ENCODE data around the gene C17orf107.

The C17orf107 gene

DNA sequence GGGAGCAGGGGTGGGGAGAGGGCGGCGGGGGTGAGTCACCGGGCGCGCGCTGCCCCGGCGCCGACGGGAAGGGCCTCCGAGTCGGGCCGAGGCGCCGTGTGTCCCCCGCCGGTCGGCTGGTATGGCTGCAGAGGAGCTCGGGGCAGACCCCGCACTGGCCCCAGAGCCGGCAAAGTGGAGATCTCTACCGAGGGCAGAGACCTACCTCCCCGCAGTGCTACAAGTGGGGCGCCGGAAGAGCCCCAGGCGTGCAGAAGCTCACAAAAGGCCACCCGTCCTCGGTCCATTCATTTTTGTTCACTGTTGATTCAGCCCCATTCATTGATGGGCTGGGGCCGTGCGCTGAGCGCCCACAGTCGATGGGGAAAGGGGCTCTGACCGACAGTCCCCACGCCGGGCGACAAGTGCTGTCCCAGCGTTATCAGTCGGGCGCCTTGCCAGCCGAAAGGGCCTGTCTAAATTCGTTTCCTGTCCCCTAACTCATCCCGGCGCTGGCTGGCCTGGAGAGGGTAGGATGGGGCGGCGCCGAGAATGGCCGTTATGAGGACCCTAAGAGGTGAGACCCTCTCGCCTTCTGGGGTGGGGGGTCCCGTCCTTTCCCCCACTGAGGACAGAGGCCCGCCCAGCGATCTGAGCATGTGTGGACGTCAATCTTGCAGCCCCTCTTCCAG lies 50.9 kb downstream of the C17orf107 start:
- DNase-seq (ENCODE audit: low spot score) = no peak

DNA sequence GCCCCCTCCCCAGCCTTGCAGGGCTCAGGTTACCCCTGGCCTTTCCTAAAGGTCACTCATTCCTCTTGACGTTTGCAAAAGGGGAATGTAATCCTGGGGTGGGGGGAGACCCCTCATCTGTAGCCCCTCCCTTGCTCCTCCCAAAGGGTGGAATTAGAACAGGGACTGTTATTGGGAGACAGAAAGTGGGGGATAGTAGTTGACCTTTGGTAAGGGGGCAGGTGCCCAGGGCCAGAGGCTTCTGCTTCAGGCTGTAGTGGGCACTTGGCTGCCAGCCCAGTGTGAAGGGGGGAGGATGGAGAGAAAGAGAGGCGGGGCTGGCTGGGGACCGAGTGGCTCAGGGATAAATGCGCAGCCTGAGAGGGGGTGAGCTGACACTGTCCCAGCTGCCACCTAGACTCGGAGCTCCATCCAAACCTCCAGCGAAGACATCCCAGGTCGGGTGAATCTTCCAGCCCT lies 51.4 kb downstream of the C17orf107 start, which contains the start of gene ENO3:
Gene ENO3 (plus strand): TSS at position 374 of the 459 bp plus-strand sequence. CDS start 711 bp downstream, outside the sequence.
- no peak for DNase-seq (ENCODE audit: low spot score)

DNA sequence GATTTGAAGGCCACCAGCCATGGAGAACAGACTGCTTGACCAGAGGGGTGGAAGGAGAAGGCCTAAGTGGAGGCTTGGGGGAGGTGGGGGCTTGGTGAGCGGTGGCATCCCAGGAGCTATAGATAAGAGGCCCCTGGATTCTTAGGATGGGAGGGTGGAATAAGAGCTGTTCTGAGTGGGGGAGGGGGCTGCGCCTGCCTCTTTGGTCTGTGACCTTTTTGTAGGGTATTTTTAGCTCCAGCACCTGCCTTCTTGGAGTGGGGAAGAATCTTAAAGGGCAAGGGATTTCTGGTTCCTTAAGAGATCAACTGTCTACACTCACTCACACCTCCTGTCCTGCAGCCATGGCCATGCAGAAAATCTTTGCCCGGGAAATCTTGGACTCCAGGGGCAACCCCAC lies 52.1 kb downstream of the C17orf107 start:
- DNase-seq (ENCODE audit: low spot score) = no peak
